Psoas muscle (tissue), 8 donors: Measurements from ENCODE around the gene RNF146. TPM values are rescaled to one million over a fixed set of nuclear protein-coding genes. Genes with fewer than 3 reads are reported as not detected.

Experiments
- ATAC-seq, 4 donors: fragments of 200-7000 bp; cut with Tn5 transposase; one replicate each; pipeline ENCODE4 v1.9.1; 2020; ENCODE audit warnings: moderate library complexity in 3 of 4, mild to moderate bottlenecking in 2 of 4
- DNase-seq, 2 donors: peaks; one replicate each; pipeline ENCODE4 v3.0.0-alpha.2; 2020
- H3K27ac ChIP-seq: fragments of 200-600 bp; one replicate; pipeline ENCODE4 v1.8.0; 2022
- H3K27me3 ChIP-seq, 3 donors: fragments of 200-600 bp in 1 of 3; one replicate each; pipeline versions ENCODE4 v1.6.1 to v1.8.0; 2013 to 2022; ENCODE audit warnings: low read length in 2 of 3, mild to moderate bottlenecking in 2 of 3, moderate library complexity in 1 of 3; ENCODE audit not compliant: insufficient read depth in 3 of 3
- H3K36me3 ChIP-seq, 2 donors: fragments of 200-600 bp in 1 of 2; one replicate each; pipeline versions ENCODE4 v1.6.1 to v1.8.0; 2013 to 2022; ENCODE audit warnings: low read depth in 1 of 2, mild to moderate bottlenecking in 1 of 2, moderate library complexity in 1 of 2; ENCODE audit not compliant: insufficient read depth in 1 of 2
- H3K4me1 ChIP-seq: fragments of 200-600 bp; one replicate; pipeline ENCODE4 v1.8.0; 2022
- H3K4me3 ChIP-seq: fragments of 200-600 bp; one replicate; pipeline ENCODE4 v1.8.0; 2022; ENCODE audit warnings: mild to moderate bottlenecking
- H3K9me3 ChIP-seq: fragments of 200-600 bp; one replicate; pipeline ENCODE4 v1.8.0; 2022
- WGBS, 3 donors: extraction: QIAGEN DNeasy Blood & Tissue Kit; methylation state at CpG; one replicate each; pipeline versions ENCODE4 v1.1.6 to v1.1.7; 2013; 5-methylcytosine and 5-hydroxymethylcytosine counted together
- intact Hi-C, 2 donors: fragments of 100-400 bp; cut with DNase I; formaldehyde crosslinking; loops; one replicate each; pipeline versions ENCODE4 v1.11.0 to v1.14.2; 2022
- polyA plus RNA-seq, 3 donors: library from polyadenylated mRNA; stranded (reverse); fragments of 200-250 nt; gene quantifications; one replicate each; pipeline ENCODE4 v1.2.3, GENCODE V29; 2013
- total RNA-seq, 4 donors: library from RNA; stranded (reverse); fragmentation: NEBNext Ultra II Directional in 2 of 4; extraction: Animal tissue kit (Norgen Biotek cat#: 25700) in 2 of 4; gene quantifications; one replicate each; pipeline versions ENCODE4 v1.2.1 to v1.2.4, GENCODE V29; 2021 to 2023
- TF ChIP-seq, protein P1 (sequence below): fragments of 200-600 bp; IDR thresholded peaks from one replicate; pipeline ENCODE4 v1.8.0; 2022; ENCODE audit warnings: antibody characterized with exemption
- donor health status: healthy with polysubstance abuse.
- donor health status: DM: no; HTN: no; CAD: no; lungs with moderate emphysema.
- donor health status: Bipolar disorder and iron deficiency.
- donor health status: healthy.
- donor health status: DM: yes; HTN: yes; CAD: no.
- donor health status: DM: no; HTN: no; CAD: no.
- donor health status: DM: no; HTN: no; CAD: no.
- donor health status: DM: yes; HTN: yes; CAD: no.

The RNF146 gene
- total and polyA plus RNA-seq, 7 donors: 15.9 to 81.5 (median 72.6) TPM

DNA sequence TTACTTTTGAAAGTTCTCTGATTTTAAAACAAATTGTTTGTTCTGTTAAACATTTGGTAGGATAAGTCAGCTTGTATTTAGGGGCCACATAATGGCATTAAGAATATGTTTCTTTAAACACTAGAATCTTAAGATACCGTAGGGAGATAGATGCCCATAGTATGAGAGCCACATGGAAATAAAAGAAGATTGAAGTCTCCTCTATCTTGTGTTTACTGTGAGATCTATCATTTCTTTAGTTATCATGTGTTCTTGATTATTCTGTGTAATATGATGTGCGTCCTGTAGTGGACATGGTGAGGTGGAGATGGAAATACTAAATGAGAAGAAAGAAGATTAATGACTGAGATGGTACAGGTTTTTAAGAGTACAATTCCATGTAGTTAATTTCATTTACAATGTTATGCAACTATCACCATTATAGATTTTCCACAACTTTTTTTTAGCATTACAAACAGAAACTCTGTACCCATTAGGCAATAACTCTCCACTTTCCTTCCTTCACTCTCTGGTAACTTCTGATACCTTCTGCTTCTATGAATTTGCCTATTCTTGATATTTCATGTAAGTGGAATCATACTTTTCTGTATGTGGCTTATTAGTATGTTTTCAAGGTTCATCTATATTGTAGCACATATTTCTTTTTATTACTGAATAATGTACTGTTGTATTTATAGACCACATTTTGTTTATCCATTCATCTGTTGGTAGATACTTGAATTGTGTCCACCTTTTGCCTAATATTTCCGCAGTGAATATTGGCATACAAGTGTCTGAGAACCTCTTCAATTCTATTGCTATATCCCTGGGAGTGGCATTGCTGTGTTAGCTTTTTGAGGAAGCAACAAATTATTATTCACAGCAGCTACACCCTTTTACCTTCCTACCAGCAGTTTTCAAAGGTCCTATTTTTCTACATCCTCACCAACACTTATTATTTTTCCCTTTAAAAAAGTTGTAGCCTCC, 11.5 kb downstream of the RNF146 start:
- TF ChIP-seq, protein P1, sequence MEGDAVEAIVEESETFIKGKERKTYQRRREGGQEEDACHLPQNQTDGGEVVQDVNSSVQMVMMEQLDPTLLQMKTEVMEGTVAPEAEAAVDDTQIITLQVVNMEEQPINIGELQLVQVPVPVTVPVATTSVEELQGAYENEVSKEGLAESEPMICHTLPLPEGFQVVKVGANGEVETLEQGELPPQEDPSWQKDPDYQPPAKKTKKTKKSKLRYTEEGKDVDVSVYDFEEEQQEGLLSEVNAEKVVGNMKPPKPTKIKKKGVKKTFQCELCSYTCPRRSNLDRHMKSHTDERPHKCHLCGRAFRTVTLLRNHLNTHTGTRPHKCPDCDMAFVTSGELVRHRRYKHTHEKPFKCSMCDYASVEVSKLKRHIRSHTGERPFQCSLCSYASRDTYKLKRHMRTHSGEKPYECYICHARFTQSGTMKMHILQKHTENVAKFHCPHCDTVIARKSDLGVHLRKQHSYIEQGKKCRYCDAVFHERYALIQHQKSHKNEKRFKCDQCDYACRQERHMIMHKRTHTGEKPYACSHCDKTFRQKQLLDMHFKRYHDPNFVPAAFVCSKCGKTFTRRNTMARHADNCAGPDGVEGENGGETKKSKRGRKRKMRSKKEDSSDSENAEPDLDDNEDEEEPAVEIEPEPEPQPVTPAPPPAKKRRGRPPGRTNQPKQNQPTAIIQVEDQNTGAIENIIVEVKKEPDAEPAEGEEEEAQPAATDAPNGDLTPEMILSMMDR: no peak
- 68 to 95% (median 74%) methylated on average over 3 of the region's 3 CpGs for WGBS, 3 donors
- no peak overlapping the region for H3K27ac ChIP-seq

DNA sequence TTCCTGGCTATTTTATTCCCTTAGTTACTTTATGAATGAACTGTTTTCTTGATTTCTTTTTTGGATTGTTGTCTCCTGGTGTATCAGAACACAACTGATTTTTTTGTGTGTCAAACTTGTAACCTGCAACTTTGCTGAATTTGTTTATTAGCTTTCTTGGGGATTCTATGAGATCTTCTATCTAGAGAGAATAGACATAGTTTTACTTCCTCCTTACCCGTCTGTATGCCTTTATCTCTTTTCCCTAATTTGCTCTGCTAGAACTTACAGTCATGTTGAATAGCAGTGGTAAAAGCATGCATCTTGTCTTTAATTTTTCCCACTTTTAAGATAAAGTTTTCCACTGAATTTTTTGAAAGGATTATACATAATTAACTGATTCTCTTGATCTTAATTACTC, 13.2 kb downstream of the RNF146 start:
- intact Hi-C loops: no loop called here
- 51 to 64% (median 64%) methylated on average over 1 of the region's 1 CpG for WGBS, 3 donors
- peaks cover 55% of the 10 kb centered on the region for H3K4me1 ChIP-seq

More for the DNA sequence above, 11.5 kb downstream of the RNF146 start:
- Histone ChIP-seq H3K27me3 (no peaks in the 10 kb centered on the region), H3K9me3 (no peaks in the 10 kb centered on the region), H3K4me3 (no peak overlapping the region), H3K4me1 (peaks cover 71% of the 10 kb centered on the region), H3K36me3 (peaks cover 0 to 32% of the 10 kb centered on the region in 2 donors)
- no peak for ATAC-seq
- intact Hi-C loops: no loop called here
- no peak for DNase-seq

DNA sequence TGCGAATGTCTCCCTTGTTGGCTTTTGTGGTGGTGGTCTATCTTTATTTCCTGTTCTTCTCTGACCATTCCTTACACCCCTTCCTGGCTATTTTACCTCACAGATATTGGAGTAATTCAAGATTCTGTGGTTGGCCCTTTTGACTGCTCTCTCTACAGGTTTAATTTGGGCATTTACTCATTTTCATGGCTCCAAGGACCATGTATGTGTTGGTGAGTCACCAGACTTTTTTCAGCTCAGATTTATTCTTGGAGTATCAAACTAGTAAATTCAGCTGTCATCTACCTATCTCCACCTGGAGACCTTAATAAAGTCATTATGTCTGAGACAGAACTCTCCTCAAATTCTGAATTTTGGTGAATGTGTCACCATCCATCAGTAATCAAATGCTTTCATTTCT, 15.5 kb downstream of the RNF146 start:
- intact Hi-C loops: no loop called here
- 100% methylated on average over 1 of the region's 1 CpG for WGBS, 3 donors
- H3K36me3 ChIP-seq: peaks cover 8 to 62% of the 10 kb centered on the region in 2 donors
- H3K27me3 ChIP-seq: no peaks in the 10 kb centered on the region
- TF ChIP-seq, protein P1: no peak
- no peak for DNase-seq
- H3K27ac ChIP-seq: peak overlapping the region; percentile 26
- H3K4me3 ChIP-seq: no peak overlapping the region
- peaks cover 34% of the 10 kb centered on the region for H3K4me1 ChIP-seq
- no peaks in the 10 kb centered on the region for H3K9me3 ChIP-seq
- peak; percentile 67 to 84 (median 77) for ATAC-seq

More for the DNA sequence above, 13.2 kb downstream of the RNF146 start:
- DNase-seq (no peak), ATAC-seq (no peak)
- Histone ChIP-seq H3K4me3 (no peak overlapping the region), H3K27me3 (no peaks in the 10 kb centered on the region), H3K9me3 (no peaks in the 10 kb centered on the region), H3K27ac (no peak overlapping the region), H3K36me3 (peaks cover 0 to 38% of the 10 kb centered on the region in 2 donors)
- TF ChIP-seq, protein P1: no peak

DNA sequence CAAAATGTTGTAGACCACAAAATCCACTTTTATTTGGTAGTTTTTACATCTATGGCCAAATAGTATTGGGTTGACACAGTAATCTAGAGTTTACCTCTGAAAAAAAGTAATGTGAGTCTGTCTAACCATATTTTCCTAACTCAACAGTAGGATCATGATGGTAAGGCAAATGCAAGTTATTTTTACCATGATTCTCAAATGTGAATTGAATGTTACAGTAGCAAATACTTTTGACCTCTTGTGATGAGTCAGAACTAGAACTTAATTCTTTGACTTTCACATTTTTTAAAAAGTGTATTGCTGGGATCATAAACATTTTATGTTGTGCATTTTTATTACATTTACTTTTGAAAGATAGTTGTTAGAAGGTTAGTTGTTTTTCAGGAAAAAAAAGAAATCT, 22.0 kb downstream of the RNF146 start:
- intact Hi-C loops: no loop called here
- Histone ChIP-seq H3K36me3 (peaks cover 12 to 55% of the 10 kb centered on the region in 2 donors), H3K4me1 (peaks cover 36% of the 10 kb centered on the region), H3K27ac (peak overlapping the region; percentile 13), H3K4me3 (no peak overlapping the region), H3K27me3 (no peaks in the 10 kb centered on the region), H3K9me3 (no peaks in the 10 kb centered on the region)
- peak in 2 of 4 donors; percentile 27 to 47 for ATAC-seq
- TF ChIP-seq, protein P1: no peak
- no peak for DNase-seq
